SJCRH30 (cell line): ENCODE measurements around the gene MINDY4. TPM values are rescaled to one million over a fixed set of nuclear protein-coding genes. Genes with fewer than 3 reads are reported as not detected.

Experiments
- DNase-seq, 2 experiments: peaks; one replicate each; pipeline ENCODE4 v3.0.0-alpha.2; 2015 to 2020
- H3K27ac ChIP-seq: fragments of 250-450 bp; sonication (Bioruptor Pico); 2 replicates; pipeline ENCODE4 v1.5.1; 2020; ENCODE audit warnings: mild to moderate bottlenecking, moderate library complexity
- H3K27me3 ChIP-seq: fragments of 250-450 bp; sonication (Bioruptor Pico); 2 replicates; pipeline ENCODE4 v1.5.1; 2020; ENCODE audit warnings: mild to moderate bottlenecking, moderate library complexity
- H3K36me3 ChIP-seq: fragments of 250-450 bp; sonication (Bioruptor Pico); 2 replicates; pipeline ENCODE4 v1.5.1; 2020; ENCODE audit warnings: mild to moderate bottlenecking, moderate library complexity
- H3K4me1 ChIP-seq: fragments of 250-450 bp; sonication (Bioruptor Pico); 2 replicates; pipeline ENCODE4 v1.5.1; 2020; ENCODE audit warnings: mild to moderate bottlenecking, moderate library complexity
- H3K4me3 ChIP-seq: fragments of 250-450 bp; sonication (Bioruptor Pico); 2 replicates; pipeline ENCODE4 v1.5.1; 2020; ENCODE audit warnings: mild to moderate bottlenecking, moderate library complexity
- H3K9me3 ChIP-seq: fragments of 250-450 bp; sonication (Bioruptor Pico); replicated peaks from 2 replicates; pipeline ENCODE4 v1.5.1; 2020; ENCODE audit warnings: mild to moderate bottlenecking, moderate library complexity
- total RNA-seq: library from RNA; depleted of rRNA; stranded (reverse); fragments of >200 nt; shearing (Covaris generic); gene quantifications from 2 replicates; pipeline ENCODE4 v1.2.3, GENCODE V29; 2014; rRNA removed

MINDY4 gene
- total RNA-seq, 1 experiment from 2014 or later = not detected

GRCh38 chr7:30938435-30939316, 167.5 kb downstream of the MINDY4 start:
- DNase-seq = peak; percentile 76 to 83
- no peaks in the 10 kb centered on the region for H3K27me3 ChIP-seq
- no peak overlapping the region for H3K4me3 ChIP-seq
- no peaks in the 10 kb centered on the region for H3K9me3 ChIP-seq
- H3K36me3 ChIP-seq = no peaks in the 10 kb centered on the region
- no peak overlapping the region for H3K27ac ChIP-seq
- H3K4me1 ChIP-seq = peaks cover 19% of the 10 kb centered on the region

- no peak for DNase-seq
- H3K27ac ChIP-seq = no peak overlapping the region
- H3K9me3 ChIP-seq = no peaks in the 10 kb centered on the region
- no peaks in the 10 kb centered on the region for H3K27me3 ChIP-seq
- peaks cover 16% of the 10 kb centered on the region for H3K4me1 ChIP-seq
- H3K4me3 ChIP-seq = no peak overlapping the region
- H3K36me3 ChIP-seq = no peaks in the 10 kb centered on the region
Measured at GRCh38 chr7:30941582-30942323, 170.5 kb downstream of the MINDY4 start.

Other genes starting within 250 kb of the MINDY4 start
- 126 and 139 TPM in 2 replicates for gene GARS1, start 176.5 kb upstream of the MINDY4 start, total RNA-seq
- gene CRHR2, start 89.0 kb upstream of the MINDY4 start, total RNA-seq = not detected in 2 replicates
- gene INMT, start 19.3 kb upstream of the MINDY4 start, total RNA-seq = 0.08 and 0.24 TPM in 2 replicates
- gene AQP1, start 140.4 kb downstream of the MINDY4 start, total RNA-seq = 29.4 and 31.4 TPM in 2 replicates
- gene GHRHR, start 192.5 kb downstream of the MINDY4 start, total RNA-seq = not detected in 2 replicates